Duodenal mucosa (tissue), 2 donors: ENCODE results near the gene OR52E4.

ENCODE experiments used
- H3K27ac ChIP-seq: one replicate; pipeline ENCODE4 v1.7.0; 2013; ENCODE audit warnings: low read depth, low read length
- H3K27me3 ChIP-seq, 2 donors: one replicate each; pipeline ENCODE4 v1.7.0; 2013; ENCODE audit warnings: low read length in 2 of 2, control low read depth in 1 of 2; ENCODE audit not compliant: insufficient read depth in 2 of 2, control insufficient read depth in 1 of 2
- H3K36me3 ChIP-seq, 2 donors: one replicate each; pipeline ENCODE4 v1.7.0; 2013; ENCODE audit warnings: low read length in 2 of 2, control low read depth in 1 of 2; ENCODE audit not compliant: insufficient read depth in 2 of 2, control insufficient read depth in 1 of 2
- H3K4me1 ChIP-seq, 2 donors: one replicate each; pipeline ENCODE4 v1.7.0; 2013; ENCODE audit warnings: low read length in 2 of 2, control low read depth in 1 of 2; ENCODE audit not compliant: insufficient read depth in 2 of 2, control insufficient read depth in 1 of 2
- H3K4me3 ChIP-seq, 2 donors: one replicate each; pipeline ENCODE4 v1.7.0; 2013; ENCODE audit warnings: low read length in 2 of 2, low read depth in 1 of 2
- H3K9ac ChIP-seq, 2 donors: one replicate each; pipeline ENCODE4 v1.7.0; 2013; ENCODE audit warnings: low read length in 2 of 2, low read depth in 1 of 2
- H3K9me3 ChIP-seq, 2 donors: one replicate each; pipeline ENCODE4 v1.7.0; 2013; ENCODE audit warnings: low read length in 2 of 2, control low read depth in 1 of 2; ENCODE audit not compliant: control insufficient read depth in 1 of 2

The OR52E4 gene

DNA sequence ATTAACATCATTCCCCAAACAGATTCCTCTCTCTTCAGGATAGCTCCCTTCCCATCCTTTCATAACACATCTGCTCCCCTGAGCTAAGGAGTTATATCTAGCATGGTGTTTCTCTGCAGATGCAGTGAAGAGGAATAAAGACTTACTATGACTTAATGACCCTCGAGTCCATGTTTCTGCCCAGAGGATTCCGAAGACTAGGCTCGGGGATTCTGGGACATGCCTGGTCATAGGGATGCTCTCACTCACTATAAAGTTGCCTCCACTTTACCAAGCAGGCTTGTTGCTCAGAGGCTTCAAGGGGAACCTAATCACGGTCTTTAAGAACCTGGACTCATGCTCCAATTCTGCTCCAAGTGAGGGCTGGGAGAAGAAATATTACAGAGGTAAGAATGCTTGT is at the start of gene OR52E4:
Gene OR52E4 (plus strand): TSS at position 301 of the 400 bp plus-strand sequence. CDS start 3,664 bp downstream, outside the sequence.
- H3K9ac ChIP-seq = no peak within 1 kb of the TSS
- H3K4me1 ChIP-seq = no peaks in the 10 kb centered on the region
- no peaks in the 10 kb centered on the region for H3K36me3 ChIP-seq
- H3K27ac ChIP-seq = no peak within 1 kb of the TSS
- no peaks in the 10 kb centered on the region for H3K9me3 ChIP-seq
- H3K27me3 ChIP-seq = no peaks in the 10 kb centered on the region
- no peak within 1 kb of the TSS for H3K4me3 ChIP-seq

DNA sequence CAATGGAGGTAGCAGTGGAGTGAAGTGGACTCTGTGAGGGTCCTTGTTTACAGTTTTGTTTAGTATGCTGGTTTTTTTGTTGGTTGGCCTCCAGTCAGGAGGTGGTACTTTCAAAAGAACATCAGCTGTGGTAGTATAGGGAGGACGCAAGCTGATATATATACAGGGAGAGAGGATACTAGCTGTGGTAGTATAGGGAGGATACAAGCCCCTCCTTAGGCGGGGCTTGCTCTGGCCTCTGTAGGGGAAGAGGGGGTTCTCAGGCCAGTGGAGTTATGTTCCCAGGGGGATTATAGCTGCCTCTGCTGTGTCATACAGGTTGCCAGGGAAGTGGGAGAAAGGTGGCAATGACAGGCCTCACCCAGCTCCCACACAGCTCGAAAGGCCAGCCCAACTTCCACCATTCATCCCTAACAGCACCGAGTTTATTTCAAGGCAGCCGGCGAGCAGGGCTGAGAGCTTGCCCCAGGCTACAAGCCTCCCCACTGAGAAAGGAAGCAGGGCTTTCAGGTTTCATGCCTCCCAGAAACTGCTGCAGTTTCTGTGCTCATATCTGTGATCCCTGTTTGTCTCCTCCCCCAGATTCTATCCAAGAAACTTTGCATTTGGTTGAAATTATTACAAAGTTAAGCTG is 49.1 kb upstream of the OR52E4 start:
- H3K9ac ChIP-seq = no peak overlapping the region
- no peaks in the 10 kb centered on the region for H3K27me3 ChIP-seq
- H3K4me3 ChIP-seq = no peak overlapping the region
- H3K27ac ChIP-seq = no peak overlapping the region
- H3K4me1 ChIP-seq = no peaks in the 10 kb centered on the region
- H3K9me3 ChIP-seq = no peaks in the 10 kb centered on the region
- no peaks in the 10 kb centered on the region for H3K36me3 ChIP-seq

- Histone ChIP-seq H3K36me3 (no peaks in the 10 kb centered on the region), H3K4me3 (no peak overlapping the region), H3K9ac (no peak overlapping the region), H3K4me1 (no peaks in the 10 kb centered on the region), H3K27me3 (no peaks in the 10 kb centered on the region), H3K27ac (no peak overlapping the region), H3K9me3 (no peaks in the 10 kb centered on the region)
Measured at GRCh38 chr11:5833446-5833845, 47.0 kb upstream of the OR52E4 start.

DNA sequence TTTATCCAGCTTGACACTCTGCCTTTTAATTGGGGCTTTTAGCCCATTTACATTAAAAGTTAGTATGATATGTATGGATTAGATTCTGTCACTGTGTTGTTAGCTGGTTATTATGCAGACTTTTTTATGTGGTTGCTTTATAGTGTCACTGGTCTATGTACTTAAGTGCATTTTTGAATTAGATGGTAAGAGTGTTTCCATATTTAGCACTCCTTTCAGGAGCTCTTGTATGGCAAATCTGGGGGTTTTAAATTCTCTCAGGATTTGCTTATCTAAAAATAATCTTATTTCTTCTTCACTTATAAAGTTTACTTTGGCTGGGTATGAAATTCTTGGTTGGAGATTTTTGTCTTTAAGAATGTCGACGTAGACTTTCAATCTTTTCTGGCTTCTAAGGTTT is 42.7 kb upstream of the OR52E4 start:
- no peaks in the 10 kb centered on the region for H3K36me3 ChIP-seq
- H3K27ac ChIP-seq = no peak overlapping the region
- no peaks in the 10 kb centered on the region for H3K4me1 ChIP-seq
- H3K27me3 ChIP-seq = no peaks in the 10 kb centered on the region
- H3K4me3 ChIP-seq = no peak overlapping the region
- H3K9ac ChIP-seq = no peak overlapping the region
- no peaks in the 10 kb centered on the region for H3K9me3 ChIP-seq

DNA sequence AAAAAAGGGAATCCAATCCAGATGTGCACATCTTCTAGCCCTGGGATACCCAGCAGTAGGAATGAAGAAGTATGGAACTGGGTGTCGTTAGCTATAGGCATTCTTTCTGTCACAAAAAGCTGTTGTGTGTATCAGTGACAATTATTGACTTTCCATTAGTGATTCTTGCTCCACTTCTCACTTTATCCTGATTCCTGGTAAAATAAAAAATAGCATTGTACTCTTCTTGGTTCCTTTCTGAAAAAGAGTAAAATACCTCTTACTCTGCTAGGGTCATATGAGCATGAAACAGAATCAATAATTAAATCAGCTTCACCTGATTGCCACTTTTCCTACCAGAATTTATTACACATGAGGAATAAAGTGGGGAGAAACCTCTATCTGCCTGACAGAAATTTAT is 38.6 kb upstream of the OR52E4 start, which contains the start of gene OR52E6:
Gene OR52E6 (minus strand): TSS at position 101 of the 400 bp plus-strand sequence. CDS start 0 bp downstream, at position 101.
- Histone ChIP-seq H3K27ac (no peak within 1 kb of the TSS), H3K9me3 (no peaks in the 10 kb centered on the region), H3K9ac (no peak within 1 kb of the TSS), H3K36me3 (no peaks in the 10 kb centered on the region), H3K27me3 (no peaks in the 10 kb centered on the region), H3K4me3 (no peak within 1 kb of the TSS), H3K4me1 (no peaks in the 10 kb centered on the region)

- Histone ChIP-seq H3K27me3 (no peaks in the 10 kb centered on the region), H3K4me1 (no peaks in the 10 kb centered on the region), H3K4me3 (no peak overlapping the region), H3K36me3 (no peaks in the 10 kb centered on the region), H3K9me3 (no peaks in the 10 kb centered on the region), H3K9ac (no peak overlapping the region), H3K27ac (no peak overlapping the region)
Measured at GRCh38 chr11:5846701-5847100, 33.7 kb upstream of the OR52E4 start.

GRCh38 chr11:5847711-5848110 is 32.7 kb upstream of the OR52E4 start:
- Histone ChIP-seq H3K27me3 (no peaks in the 10 kb centered on the region), H3K27ac (no peak overlapping the region), H3K36me3 (no peaks in the 10 kb centered on the region), H3K4me3 (no peak overlapping the region), H3K9ac (no peak overlapping the region), H3K4me1 (no peaks in the 10 kb centered on the region), H3K9me3 (no peaks in the 10 kb centered on the region)

DNA sequence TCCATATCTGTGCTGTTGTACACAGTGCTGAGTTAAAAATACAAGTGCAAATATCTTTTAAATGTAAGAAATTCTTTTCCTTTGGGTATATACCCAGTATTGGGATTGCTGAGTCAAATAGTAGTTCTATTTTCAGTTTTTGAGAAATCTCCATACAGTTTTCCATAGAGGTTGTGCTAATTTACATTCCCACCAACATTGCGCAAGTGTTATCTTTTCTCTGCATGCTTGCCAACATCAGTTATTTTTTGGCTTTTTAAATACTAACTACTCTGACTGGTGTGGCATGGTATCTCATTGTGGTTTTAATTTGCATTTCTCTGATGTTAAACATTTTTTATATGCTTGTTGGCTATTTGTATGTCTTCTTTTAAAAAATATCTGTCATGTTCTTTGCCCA is 29.4 kb upstream of the OR52E4 start:
- peaks cover 0 to 2% of the 10 kb centered on the region in 2 donors for H3K9me3 ChIP-seq
- H3K4me3 ChIP-seq = no peak overlapping the region
- H3K36me3 ChIP-seq = no peaks in the 10 kb centered on the region
- H3K9ac ChIP-seq = no peak overlapping the region
- no peaks in the 10 kb centered on the region for H3K4me1 ChIP-seq
- H3K27ac ChIP-seq = no peak overlapping the region
- no peaks in the 10 kb centered on the region for H3K27me3 ChIP-seq

DNA sequence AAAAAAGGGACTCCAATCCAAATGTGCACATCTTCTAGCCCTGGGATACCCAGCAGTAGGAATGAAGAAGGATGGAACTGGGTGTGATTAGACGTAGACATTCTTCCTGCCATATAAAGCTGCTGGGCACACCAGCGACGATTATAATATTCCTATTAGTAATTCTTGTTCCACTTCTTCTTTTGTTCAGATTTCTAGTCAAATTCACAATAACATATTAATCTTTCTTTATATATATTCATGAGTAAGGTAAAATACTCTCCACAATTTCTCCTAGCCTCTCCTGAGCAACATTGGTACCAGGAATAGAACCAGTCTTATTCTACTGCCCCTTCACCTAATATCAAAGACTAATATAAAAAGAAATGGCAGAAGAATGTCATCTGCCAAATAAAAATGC is 22.8 kb upstream of the OR52E4 start, which contains the start of gene OR52E8:
Gene OR52E8 (minus strand): TSS at position 101 of the 400 bp plus-strand sequence. CDS start 0 bp downstream, at position 101.
- H3K27me3 ChIP-seq = no peaks in the 10 kb centered on the region

DNA sequence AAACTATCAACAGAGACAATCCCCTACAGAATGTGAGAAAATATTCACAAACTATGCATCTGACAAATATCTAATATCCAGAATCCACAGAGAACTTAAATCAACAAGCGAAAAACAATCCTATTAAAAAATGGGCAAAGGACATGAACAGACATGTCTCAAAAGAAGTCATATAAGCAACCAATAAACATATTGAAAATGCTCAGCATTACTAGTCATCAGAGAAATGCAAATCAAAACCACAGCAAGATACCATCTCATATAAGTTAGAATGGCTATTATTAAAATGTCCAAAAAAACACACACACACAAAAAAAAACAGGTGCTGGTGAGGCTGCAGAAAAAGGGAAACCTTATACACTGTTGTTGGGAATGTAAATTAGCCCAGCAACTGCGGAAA is 14.6 kb upstream of the OR52E4 start:
- no peak overlapping the region for H3K4me3 ChIP-seq
- H3K36me3 ChIP-seq = no peaks in the 10 kb centered on the region
- H3K27ac ChIP-seq = no peak overlapping the region
- no peak overlapping the region for H3K9ac ChIP-seq
- no peaks in the 10 kb centered on the region for H3K4me1 ChIP-seq
- no peaks in the 10 kb centered on the region for H3K9me3 ChIP-seq
- H3K27me3 ChIP-seq = no peaks in the 10 kb centered on the region

More for the DNA sequence above, 22.8 kb upstream of the OR52E4 start, which contains the start of gene OR52E8:
- no peaks in the 10 kb centered on the region for H3K4me1 ChIP-seq
- no peaks in the 10 kb centered on the region for H3K36me3 ChIP-seq
- H3K27ac ChIP-seq = no peak within 1 kb of the TSS
- no peak within 1 kb of the TSS for H3K9ac ChIP-seq
- H3K4me3 ChIP-seq = no peak within 1 kb of the TSS
- peaks cover 0 to 2% of the 10 kb centered on the region in 2 donors for H3K9me3 ChIP-seq
